Embryonic facial prominence (tissue), 1 donor: Measurements from ENCODE around the gene RHBDD1.

Source experiments
- DNase-seq: peaks from one replicate; pipeline ENCODE4 v3.0.0-alpha.2; 2016; ENCODE audit errors: extremely low spot score

The RHBDD1 gene

GRCh38 chr2:226983895-226984749, 148.3 kb downstream of the RHBDD1 start:
- DNase-seq = no peak

GRCh38 chr2:226984750-226985582, 149.1 kb downstream of the RHBDD1 start:
- peak; percentile 85 for DNase-seq

- DNase-seq = no peak
These were observed 149.7 kb downstream of the RHBDD1 start for GRCh38 chr2:226985583-226985946.

DNA sequence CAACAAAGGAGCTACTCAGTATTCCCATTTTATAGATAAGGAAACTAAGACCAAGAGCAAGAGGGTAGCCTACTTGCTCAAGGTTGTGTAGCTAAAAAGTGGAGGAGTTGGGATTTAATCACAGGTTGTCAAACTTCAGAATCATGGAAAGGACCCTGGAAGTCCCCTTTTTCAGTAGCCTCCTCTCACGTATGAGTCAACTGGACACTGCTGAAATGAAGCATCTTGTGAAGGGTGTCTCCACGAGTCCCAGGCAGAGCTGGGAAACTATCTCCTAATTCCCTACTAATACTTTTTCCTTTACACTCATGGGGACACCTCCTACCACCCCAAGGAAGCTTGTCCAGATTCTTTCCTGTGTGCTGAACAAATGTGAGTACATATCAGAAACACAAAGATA, 155.8 kb downstream of the RHBDD1 start:
- DNase-seq = no peak

DNA sequence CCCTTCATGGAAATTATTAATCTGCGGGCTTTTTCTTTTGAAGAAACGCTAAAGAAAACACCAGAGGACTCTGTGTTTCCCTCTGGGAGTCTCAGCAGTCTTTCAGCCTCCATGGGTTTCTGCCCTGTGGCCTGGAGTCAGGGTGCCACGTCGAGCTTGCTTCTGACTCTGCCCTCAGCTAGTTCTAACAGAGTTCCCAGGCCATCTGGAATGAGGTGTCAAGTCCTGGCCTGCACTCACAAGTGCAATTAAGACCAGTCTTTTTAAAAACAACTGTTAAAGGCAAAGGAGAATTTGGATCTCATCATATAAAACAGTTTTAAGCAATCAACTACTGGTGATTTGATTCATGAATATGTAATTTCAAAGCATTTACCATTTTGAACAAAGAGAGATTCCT, 157.3 kb downstream of the RHBDD1 start:
- no peak for DNase-seq

- no peak for DNase-seq
These were observed 158.9 kb downstream of the RHBDD1 start for GRCh38 chr2:226994775-226995174.

DNA sequence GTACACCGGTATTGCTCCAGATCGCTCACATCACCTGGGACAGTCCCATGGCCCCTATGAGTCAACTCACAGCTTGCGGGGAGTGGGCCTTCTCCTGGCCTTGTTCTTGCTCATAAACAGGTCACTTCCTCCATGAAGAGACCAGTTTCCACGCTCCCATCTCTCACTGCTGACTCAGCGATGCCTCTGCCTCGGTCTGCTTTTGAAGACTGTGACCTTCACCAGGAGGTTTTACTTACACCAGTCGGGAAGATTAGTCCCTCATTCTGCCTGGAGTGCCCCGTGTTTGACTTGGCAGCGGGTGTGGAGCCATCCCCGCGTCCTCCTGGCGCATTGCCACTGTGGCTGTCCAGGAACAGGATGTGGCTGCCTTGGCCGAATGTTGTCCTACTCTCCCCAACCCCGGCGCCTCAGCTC, 159.8 kb downstream of the RHBDD1 start:
- no peak for DNase-seq

DNA sequence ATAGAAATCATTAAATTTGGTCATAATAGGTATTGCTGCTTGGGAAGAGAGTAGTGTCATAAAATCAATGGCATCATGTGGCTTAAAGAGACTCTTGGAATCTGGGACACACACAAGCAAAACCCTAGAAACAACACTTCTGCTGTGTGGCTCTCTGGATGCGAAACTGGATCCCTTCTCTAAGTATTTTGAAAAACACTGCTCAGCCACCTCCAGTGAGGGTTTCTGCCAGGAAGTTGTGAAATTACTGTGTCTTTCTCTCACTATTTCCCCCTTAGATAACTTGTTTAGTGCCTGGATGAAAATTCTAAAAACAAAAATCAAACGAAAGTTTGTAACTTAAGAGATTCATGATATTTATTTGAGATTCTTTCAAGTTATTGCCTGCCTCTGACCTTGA, 163.8 kb downstream of the RHBDD1 start:
- no peak for DNase-seq

DNA sequence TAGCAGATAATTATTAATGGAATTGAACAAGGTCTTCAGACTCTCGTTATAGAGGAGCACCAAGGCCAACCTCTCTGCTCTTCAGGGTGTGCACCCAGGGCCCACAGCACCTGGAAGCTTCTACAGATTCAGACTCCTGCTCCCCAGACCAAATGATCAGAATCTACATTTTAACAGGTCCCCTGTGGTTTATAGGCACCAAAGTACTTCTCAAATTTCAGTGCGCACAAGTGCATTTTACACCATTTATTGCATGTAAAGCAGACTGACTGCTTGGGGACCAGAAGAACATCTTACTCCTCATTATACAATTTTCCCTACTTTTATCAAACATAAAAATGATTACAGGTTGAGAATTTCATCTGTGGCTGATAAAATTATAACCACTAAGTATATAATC, 164.3 kb downstream of the RHBDD1 start:
- no peak for DNase-seq

GRCh38 chr2:227004482-227004881, 168.6 kb downstream of the RHBDD1 start:
- DNase-seq = no peak

GRCh38 chr2:227006189-227006897, 170.5 kb downstream of the RHBDD1 start:
- DNase-seq = no peak

DNA sequence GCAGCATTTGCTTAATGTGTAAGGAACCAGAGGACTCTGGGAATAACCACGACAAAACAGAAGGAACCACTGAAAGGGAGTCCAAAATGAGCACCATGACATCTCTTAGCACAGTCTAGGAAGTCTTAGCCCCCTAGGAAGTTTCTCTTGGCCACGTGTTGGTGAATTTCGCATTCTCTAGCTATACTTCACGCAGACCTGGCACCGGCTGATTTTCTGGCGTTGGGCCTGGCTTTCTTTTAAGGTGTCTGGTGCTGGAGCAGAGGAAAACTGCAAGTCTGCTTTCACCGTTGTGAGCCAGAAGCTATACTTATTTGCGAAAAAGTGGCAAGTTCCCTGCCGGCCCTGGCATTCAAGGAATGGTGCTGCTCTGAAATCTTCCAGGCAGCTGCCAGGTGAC, 171.3 kb downstream of the RHBDD1 start:
- DNase-seq = no peak

GRCh38 chr2:227007940-227008339, 172.1 kb downstream of the RHBDD1 start:
- no peak for DNase-seq

- no peak for DNase-seq
These were observed 174.6 kb downstream of the RHBDD1 start for GRCh38 chr2:227010433-227010832.

GRCh38 chr2:227013330-227013729, 177.5 kb downstream of the RHBDD1 start:
- no peak for DNase-seq

DNA sequence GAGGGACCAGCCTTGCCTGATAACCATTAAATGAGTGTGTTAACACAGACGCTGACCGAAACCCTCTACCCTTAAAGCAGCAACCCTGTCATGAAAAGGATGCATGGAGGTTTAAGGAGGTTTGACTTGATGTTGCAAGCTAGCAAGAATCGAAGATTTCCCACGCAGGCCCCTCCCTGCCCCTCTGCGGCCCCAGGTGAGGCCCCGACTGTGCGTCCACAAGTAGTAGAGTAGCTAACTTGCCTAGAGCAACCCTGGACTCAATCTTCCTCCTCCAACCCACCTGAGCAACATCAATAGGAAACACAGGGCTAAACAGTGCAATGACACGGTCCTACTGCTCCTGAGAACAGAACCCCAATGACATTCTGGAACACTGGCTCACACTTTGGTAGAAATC, 178.0 kb downstream of the RHBDD1 start:
- no peak for DNase-seq

GRCh38 chr2:227016894-227017293, 181.0 kb downstream of the RHBDD1 start:
- no peak for DNase-seq

DNA sequence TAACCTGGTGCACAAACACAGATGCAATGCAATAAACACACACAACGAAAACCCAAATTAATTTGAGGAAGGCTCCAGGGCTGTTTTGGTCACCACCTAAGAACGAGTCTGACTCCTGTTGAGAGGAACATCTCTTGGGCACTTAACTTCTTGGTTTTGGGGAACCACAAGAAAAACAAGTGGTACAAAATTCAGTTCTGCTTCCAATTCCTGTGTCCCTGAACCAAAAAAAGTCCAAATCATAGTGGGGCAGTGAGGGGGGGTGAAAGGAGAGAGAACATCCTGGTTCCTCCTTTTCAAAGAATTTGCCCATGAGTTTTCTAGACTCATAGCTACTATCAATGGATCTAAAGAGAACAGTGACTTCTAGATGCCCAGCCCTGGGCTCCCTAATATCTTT, 184.6 kb downstream of the RHBDD1 start:
- DNase-seq = no peak

- no peak for DNase-seq
These were observed 186.8 kb downstream of the RHBDD1 start for GRCh38 chr2:227022608-227023007.

- DNase-seq = no peak
These were observed 189.7 kb downstream of the RHBDD1 start for GRCh38 chr2:227025510-227025909.

- no peak for DNase-seq
These were observed 193.7 kb downstream of the RHBDD1 start for GRCh38 chr2:227029426-227030105.

- no peak for DNase-seq
These were observed 194.9 kb downstream of the RHBDD1 start for GRCh38 chr2:227030789-227031188.
